SU-DHL-6 (cell line): Measurements from ENCODE around the gene SLC41A1.
A peak's percentile ranks its signal among the peaks of the same experiment; 100 is the strongest.

Source experiments
- H2AFZ ChIP-seq: fragments of 200-600 bp; sonication (generic); 2 replicates; pipeline ENCODE4 v1.6.1; 2014; ENCODE audit warnings: low read depth, mild to moderate bottlenecking, moderate library complexity, mixed read lengths, antibody characterized with exemption, low read length; ENCODE audit not compliant: severe bottlenecking
- H3F3A ChIP-seq: fragments of 200-600 bp; shearing (Covaris generic); 2 replicates; pipeline ENCODE4 v1.6.0; 2016; ENCODE audit warnings: antibody characterized with exemption, mild to moderate bottlenecking; ENCODE audit not compliant: insufficient read depth
- H3K27ac ChIP-seq: fragments of 200-600 bp; sonication (generic); 2 replicates; pipeline ENCODE4 v1.5.1; 2016; ENCODE audit warnings: low read depth, mild to moderate bottlenecking, low read length, moderate library complexity, mixed read lengths
- H3K27me3 ChIP-seq: fragments of 200-600 bp; sonication (generic), shearing (Covaris generic); 2 replicates; pipeline ENCODE4 v1.6.0; 2014; ENCODE audit warnings: mild to moderate bottlenecking, low read length
- H3K36me3 ChIP-seq: fragments of 200-600 bp; sonication (generic); 2 replicates; pipeline ENCODE4 v1.6.1; 2014; ENCODE audit warnings: mild to moderate bottlenecking, low read length, mixed read lengths
- H3K4me2 ChIP-seq: fragments of 300-600, 200-600 bp; shearing (Covaris generic), sonication (generic); 2 replicates; pipeline ENCODE4 v1.6.0; 2014; ENCODE audit warnings: low read length, low read depth, mild to moderate bottlenecking; ENCODE audit not compliant: poor library complexity, severe bottlenecking
- H3K4me3 ChIP-seq: fragments of 200-600 bp; sonication (generic); 2 replicates; pipeline ENCODE4 v1.5.1; 2014; ENCODE audit warnings: antibody characterized with exemption, low read length, mild to moderate bottlenecking, mixed read lengths; ENCODE audit not compliant: insufficient read depth, poor library complexity, severe bottlenecking
- H3K79me2 ChIP-seq: fragments of 200-600 bp; sonication (generic); 2 replicates; pipeline ENCODE4 v1.6.1; 2014; ENCODE audit warnings: mild to moderate bottlenecking, low read length, moderate library complexity; ENCODE audit not compliant: insufficient read depth
- H3K9ac ChIP-seq: fragments of 200-600 bp; sonication (generic); 2 replicates; pipeline ENCODE4 v1.7.0; 2014; ENCODE audit warnings: mild to moderate bottlenecking, low read length
- H3K9me2 ChIP-seq: fragments of 200-600 bp; sonication (generic); replicated peaks from 2 replicates; pipeline ENCODE4 v1.6.1; 2014; ENCODE audit warnings: low read length; ENCODE audit not compliant: insufficient read depth
- H3K9me3 ChIP-seq: fragments of 200-600 bp; sonication (generic); 2 replicates; pipeline ENCODE4 v1.6.1; 2014; ENCODE audit warnings: low read length, mixed read lengths; ENCODE audit not compliant: insufficient read depth
- H4K20me1 ChIP-seq: fragments of 200-600 bp; sonication (generic); 2 replicates; pipeline ENCODE4 v1.6.1; 2014; ENCODE audit warnings: low read depth, mild to moderate bottlenecking, antibody characterized with exemption, low read length, moderate library complexity, mixed read lengths
- EZH2phosphoT487 ChIP-seq: fragments of 200-600 bp; sonication (generic), shearing (Covaris generic); conservative IDR thresholded peaks from 2 replicates; pipeline ENCODE4 v1.6.1; 2018; ENCODE audit warnings: mild to moderate bottlenecking, antibody characterized with exemption, low read length, moderate library complexity, mixed read lengths
- TF ChIP-seq, protein P1 (sequence below): fragments of 200-600 bp; sonication (generic); IDR thresholded peaks from one replicate; pipeline ENCODE4 v1.5.1; 2017; ENCODE audit warnings: antibody characterized with exemption, mild to moderate bottlenecking, low read length, moderate library complexity; ENCODE audit not compliant: insufficient read depth, poor library complexity, severe bottlenecking

SLC41A1 gene

DNA sequence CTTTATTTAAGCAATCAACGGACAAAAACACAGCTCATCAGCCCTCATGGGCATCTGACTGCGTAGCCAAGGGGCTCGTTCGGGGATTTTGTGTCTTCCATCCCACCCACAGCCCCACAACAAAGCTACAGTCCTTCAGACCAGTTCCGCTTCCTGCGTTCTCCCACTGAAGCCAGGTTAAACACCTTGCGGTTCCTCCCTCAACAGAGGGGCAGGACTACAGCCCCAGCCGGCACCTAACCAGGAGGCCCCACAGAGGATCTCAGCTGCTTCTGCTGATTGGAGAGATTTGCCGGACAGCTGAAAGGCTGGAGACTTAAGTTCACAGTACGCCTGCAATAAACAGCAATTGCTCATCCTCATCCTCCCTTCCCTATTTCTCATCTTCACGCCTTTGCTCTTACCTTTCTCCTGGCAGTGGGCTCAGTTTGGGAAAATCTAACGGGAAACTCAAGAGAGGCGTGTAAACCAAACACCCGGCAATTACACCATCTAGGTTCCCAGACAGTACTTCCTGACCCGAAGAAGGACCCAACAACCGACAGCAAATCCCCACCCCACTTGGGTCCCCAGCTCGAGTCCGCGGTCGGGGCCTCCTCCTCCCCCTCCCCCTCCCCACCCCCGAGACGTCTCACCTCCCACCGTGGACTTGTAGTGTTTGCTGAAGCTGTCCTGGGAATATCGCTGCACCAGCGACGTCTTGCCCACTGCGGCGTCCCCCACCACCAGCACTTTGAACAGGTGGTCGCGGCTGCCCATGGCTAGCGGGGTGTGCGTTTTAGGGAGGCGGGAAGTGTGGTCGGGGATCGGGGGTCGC lies 38.6 kb downstream of the SLC41A1 start:
- H3K27ac ChIP-seq: peak overlapping the region; percentile 21; the same call in 1 of the 2 replicates
- no peaks in the 10 kb centered on the region for H3K36me3 ChIP-seq
- H3K4me2 ChIP-seq: peak overlapping the region; percentile 68
- no peaks in the 10 kb centered on the region for H3F3A ChIP-seq
- no peaks in the 10 kb centered on the region for H3K79me2 ChIP-seq
- H3K27me3 ChIP-seq: no peaks in the 10 kb centered on the region
- peak overlapping the region; percentile 82 for H3K4me3 ChIP-seq
- H3K9me2 ChIP-seq: no peaks in the 10 kb centered on the region
- H2AFZ ChIP-seq: peak overlapping the region; percentile 68
- peak overlapping the region; percentile 71 for H3K9ac ChIP-seq
- TF ChIP-seq EZH2phosphoT487: no peak
- TF ChIP-seq, protein P1, sequence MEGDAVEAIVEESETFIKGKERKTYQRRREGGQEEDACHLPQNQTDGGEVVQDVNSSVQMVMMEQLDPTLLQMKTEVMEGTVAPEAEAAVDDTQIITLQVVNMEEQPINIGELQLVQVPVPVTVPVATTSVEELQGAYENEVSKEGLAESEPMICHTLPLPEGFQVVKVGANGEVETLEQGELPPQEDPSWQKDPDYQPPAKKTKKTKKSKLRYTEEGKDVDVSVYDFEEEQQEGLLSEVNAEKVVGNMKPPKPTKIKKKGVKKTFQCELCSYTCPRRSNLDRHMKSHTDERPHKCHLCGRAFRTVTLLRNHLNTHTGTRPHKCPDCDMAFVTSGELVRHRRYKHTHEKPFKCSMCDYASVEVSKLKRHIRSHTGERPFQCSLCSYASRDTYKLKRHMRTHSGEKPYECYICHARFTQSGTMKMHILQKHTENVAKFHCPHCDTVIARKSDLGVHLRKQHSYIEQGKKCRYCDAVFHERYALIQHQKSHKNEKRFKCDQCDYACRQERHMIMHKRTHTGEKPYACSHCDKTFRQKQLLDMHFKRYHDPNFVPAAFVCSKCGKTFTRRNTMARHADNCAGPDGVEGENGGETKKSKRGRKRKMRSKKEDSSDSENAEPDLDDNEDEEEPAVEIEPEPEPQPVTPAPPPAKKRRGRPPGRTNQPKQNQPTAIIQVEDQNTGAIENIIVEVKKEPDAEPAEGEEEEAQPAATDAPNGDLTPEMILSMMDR: no peak
- H4K20me1 ChIP-seq: no peaks in the 10 kb centered on the region
- H3K9me3 ChIP-seq: no peaks in the 10 kb centered on the region

DNA sequence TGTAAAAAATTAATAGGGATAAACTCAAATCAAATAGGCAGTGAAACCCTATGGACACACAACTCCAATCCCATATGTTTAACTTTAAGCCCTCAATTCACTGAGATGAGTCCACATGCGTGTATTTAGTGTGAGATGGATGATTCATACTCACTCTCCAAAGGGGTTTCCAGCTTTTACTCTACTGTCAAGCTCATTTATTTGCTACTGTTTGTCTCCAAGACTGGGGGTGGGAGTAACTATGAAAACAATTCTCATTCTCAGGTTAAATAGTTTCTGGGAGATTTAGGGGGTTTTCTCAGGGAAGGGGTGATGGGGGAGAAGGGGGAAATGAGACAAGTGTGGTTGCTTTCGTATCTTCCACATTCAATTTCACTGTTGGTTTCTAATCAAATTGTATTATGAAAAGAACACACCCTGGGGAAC lies 40.4 kb downstream of the SLC41A1 start:
- H3K27ac ChIP-seq: no peak overlapping the region
- no peak overlapping the region for H3K4me2 ChIP-seq

DNA sequence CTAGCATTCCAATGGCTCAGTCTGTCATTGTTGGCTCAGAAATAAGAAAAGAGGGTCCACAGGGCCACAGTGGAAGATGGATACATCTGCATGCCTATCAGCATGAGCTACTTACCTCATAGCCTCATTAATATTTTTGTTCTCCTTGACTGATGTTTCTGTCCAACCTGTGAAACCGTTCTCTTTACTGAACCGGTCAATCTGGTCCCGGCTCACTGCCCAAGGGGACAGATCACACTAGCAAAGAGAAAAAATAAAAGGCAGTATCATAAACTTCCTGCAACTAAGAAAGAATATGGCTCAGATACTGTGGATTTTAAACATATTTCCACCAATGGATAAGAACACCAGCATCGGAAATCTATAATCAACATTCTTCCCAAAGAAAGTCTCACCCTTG lies 42.4 kb downstream of the SLC41A1 start:
- Histone ChIP-seq H3F3A (no peaks in the 10 kb centered on the region), H3K79me2 (no peaks in the 10 kb centered on the region), H4K20me1 (no peaks in the 10 kb centered on the region), H3K27ac (no peak overlapping the region), H3K27me3 (no peaks in the 10 kb centered on the region), H3K9me2 (no peaks in the 10 kb centered on the region), H3K36me3 (no peaks in the 10 kb centered on the region), H3K9ac (no peak overlapping the region), H2AFZ (no peak overlapping the region), H3K4me3 (no peak overlapping the region), H3K9me3 (no peaks in the 10 kb centered on the region), H3K4me2 (no peak overlapping the region)
- TF ChIP-seq EZH2phosphoT487: no peak
- TF ChIP-seq, protein P1: no peak

More for the DNA sequence above, 40.4 kb downstream of the SLC41A1 start:
- Histone ChIP-seq H3K4me3 (no peak overlapping the region), H3F3A (no peaks in the 10 kb centered on the region), H3K36me3 (no peaks in the 10 kb centered on the region), H2AFZ (no peak overlapping the region), H3K79me2 (no peaks in the 10 kb centered on the region), H3K27me3 (no peaks in the 10 kb centered on the region), H4K20me1 (no peaks in the 10 kb centered on the region), H3K9me2 (no peaks in the 10 kb centered on the region), H3K9ac (no peak overlapping the region), H3K9me3 (no peaks in the 10 kb centered on the region)
- no peak for TF ChIP-seq EZH2phosphoT487
- TF ChIP-seq, protein P1: no peak
